K562 (cell line): Measurements from ENCODE around the gene ARID3A. TPM values are rescaled to one million over a fixed set of nuclear protein-coding genes. Genes with fewer than 3 reads are reported as not detected.

Source experiments
- ATF3 ChIP-seq, 2 experiments: fragments of 450-650 bp in 1 of 2; sonication (generic) in 1 of 2; formaldehyde crosslinking in 1 of 2; IDR thresholded peaks in 1 of 2; conservative IDR thresholded peaks in 1 of 2; 2 replicates each; pipeline versions ENCODE4 v1.6.1 to v1.8.1; 2016 to 2023; ENCODE audit warnings: mild to moderate bottlenecking in 2 of 2, moderate library complexity in 2 of 2, inconsistent platforms in 1 of 2, missing genetic modification reagents in 1 of 2
- BCOR ChIP-seq: fragments of 450-650 bp; IDR thresholded peaks from 2 replicates; pipeline ENCODE4 v1.6.1; 2016
- ETV1 ChIP-seq: fragments of 450-650 bp; conservative IDR thresholded peaks from 2 replicates; pipeline ENCODE4 v1.6.1; 2016; ENCODE audit warnings: missing genetic modification characterization, control low read depth, low read depth, missing compliant biosample characterization
- FOSL1 ChIP-seq: fragments of 200-800 bp; sonication (Bioruptor generic); conservative IDR thresholded peaks from 2 replicates; pipeline ENCODE4 v1.6.1; 2016; ENCODE audit warnings: missing genetic modification characterization, missing compliant biosample characterization
- KDM4B ChIP-seq, 2 experiments: fragments of 450-650 bp in 1 of 2; sonication (generic) in 1 of 2; IDR thresholded peaks; 2 replicates each; pipeline ENCODE4 v1.6.1; 2016 to 2017; ENCODE audit warnings: borderline replicate concordance in 2 of 2, antibody characterized with exemption in 1 of 2, low read depth in 1 of 2, mild to moderate bottlenecking in 1 of 2
- L3MBTL2 ChIP-seq: fragments of 450-650 bp; IDR thresholded peaks from 2 replicates; pipeline ENCODE4 v1.6.1; 2016; ENCODE audit warnings: mild to moderate bottlenecking, moderate library complexity
- MED1 ChIP-seq: sonication (generic); formaldehyde crosslinking; IDR thresholded peaks from 2 replicates; pipeline ENCODE4 v1.8.1; 2023; ENCODE audit warnings: missing genetic modification reagents, borderline replicate concordance
- MGA ChIP-seq: fragments of 450-650 bp; IDR thresholded peaks from 2 replicates; pipeline ENCODE4 v1.6.1; 2016; ENCODE audit warnings: mild to moderate bottlenecking, moderate library complexity
- POLR2AphosphoS5 ChIP-seq: IDR thresholded peaks from 2 replicates; pipeline ENCODE4 v1.6.1; 2011; ENCODE audit warnings: mild to moderate bottlenecking, low read depth, low read length, moderate library complexity; ENCODE audit not compliant: control insufficient read depth, insufficient read depth
- SAFB ChIP-seq: fragments of 200-400 bp; formaldehyde crosslinking; IDR thresholded peaks from 2 replicates; pipeline ENCODE4 v1.6.1; 2017; ENCODE audit warnings: low read depth, low read length, borderline replicate concordance
- TBP ChIP-seq: optimal IDR thresholded peaks from 2 replicates; pipeline ENCODE3; 2011; ENCODE audit warnings: low read depth, low read length, improper control_type of control experiment
- ZNF224 ChIP-seq: sonication (generic); formaldehyde crosslinking; IDR thresholded peaks from 2 replicates; pipeline ENCODE4 v1.8.0; 2022; ENCODE audit warnings: mild to moderate bottlenecking, missing genetic modification reagents
- ZNF232 ChIP-seq: sonication (generic); formaldehyde crosslinking; IDR thresholded peaks from 2 replicates; pipeline ENCODE4 v1.8.0; 2022; ENCODE audit warnings: mild to moderate bottlenecking, missing genetic modification reagents
- ZNF57 ChIP-seq: fragments of 450-650 bp; formaldehyde crosslinking; IDR thresholded peaks from 2 replicates; pipeline ENCODE4 v1.4.0; 2020; ENCODE audit warnings: mild to moderate bottlenecking, moderate library complexity
- ZNF76 ChIP-seq: fragments of 250-450 bp; sonication (Bioruptor Pico); IDR thresholded peaks from 2 replicates; pipeline ENCODE4 v1.4.0; 2020; ENCODE audit warnings: mild to moderate bottlenecking, moderate library complexity, borderline replicate concordance
- polyA plus RNA-seq, 8 experiments: library from polyadenylated mRNA; depleted of rRNA in 4 of 8; stranded (reverse) in 5 of 8; unstranded in 3 of 8; fragments of >200 nt; fragmentation: Nextera tagmentation in 2 of 8; fragmentation: Illumina TruSeq in 1 of 8; extraction: Ambion mirVana in 2 of 8; extraction: Trizol in 1 of 8; gene quantifications; 2 replicates each; pipeline versions ENCODE4 v1.2.1 to v1.2.3, GENCODE V29; 2011 to 2014; ENCODE audit warnings: inconsistent platforms in 1 of 8, missing spikeins in 1 of 8
- total RNA-seq, 7 experiments: library from RNA; depleted of rRNA in 6 of 7; stranded (reverse); fragments of >200 nt in 6 of 7; fragmentation: Illumina TruSeq in 2 of 7; extraction: Trizol in 2 of 7; gene quantifications; 2 replicates each; pipeline versions ENCODE4 v1.2.1 to v1.2.3, GENCODE V29; 2011 to 2021; ENCODE audit warnings: low replicate concordance in 1 of 7

The ARID3A gene
- total and polyA plus RNA-seq, 9 of the 15 experiments (the other 6 are each of a cell fraction or from before 2014, with no cell fraction given): 1.4 to 118 (median 31.2) TPM

- 0 out of 2 replicates have a peak, but pooled peaks have one; percentile 26 for TF ChIP-seq POLR2AphosphoS5
- no peak for TF ChIP-seq BCOR
- no peak for TF ChIP-seq ETV1 (tag)
- TF ChIP-seq ZNF57 (CRISPR knock-in tag): no peak
- peak; percentile 76 for TF ChIP-seq TBP
- no peak for TF ChIP-seq ZNF232
- TF ChIP-seq KDM4B (IDR thresholded peaks at IDR 0.05; ENCODE audit: borderline replicate concordance in 2 of 2, low read depth in 1 of 2): no peak
- peak; percentile 27; the same call in 1 of the 2 replicates for TF ChIP-seq FOSL1 (tag)
- no peak for TF ChIP-seq ZNF224 (CRISPR knock-in tag)
- no peak for TF ChIP-seq MED1
- TF ChIP-seq SAFB: peak; percentile 59; the same call in 1 of the 2 replicates
- peak; percentile 74 for TF ChIP-seq L3MBTL2
- 0 out of 2 replicates have a peak, but pooled peaks have one; percentile 41 for TF ChIP-seq ZNF76 (CRISPR knock-in tag)
- TF ChIP-seq MGA: no peak; the same call in 1 of the 2 replicates
- peak; percentile 67 for TF ChIP-seq ATF3 (IDR thresholded peaks at IDR 0.05)
- TF ChIP-seq ATF3 (CRISPR knock-in tag; conservative IDR thresholded peaks at IDR 0.05): no peak
These were observed 58.5 kb downstream of the ARID3A start, which contains the start of gene WDR18 (continued) for GRCh38 chr19:984165-984967.
